Superior temporal gyrus (tissue), 1 donor: Measurements from ENCODE around the gene METTL24.

Experiments used
- DNase-seq: peaks from one replicate; pipeline ENCODE4 v3.0.0-alpha.2; 2016; ENCODE audit errors: extremely low spot score

Gene METTL24

GRCh38 chr6:110196874-110197273 lies 161.3 kb downstream of the METTL24 start:
- DNase-seq: no peak

- DNase-seq: no peak
Measured at GRCh38 chr6:110195639-110196038, 162.5 kb downstream of the METTL24 start.
